ENCODE results near the gene WWTR1.

The WWTR1 gene

DNA sequence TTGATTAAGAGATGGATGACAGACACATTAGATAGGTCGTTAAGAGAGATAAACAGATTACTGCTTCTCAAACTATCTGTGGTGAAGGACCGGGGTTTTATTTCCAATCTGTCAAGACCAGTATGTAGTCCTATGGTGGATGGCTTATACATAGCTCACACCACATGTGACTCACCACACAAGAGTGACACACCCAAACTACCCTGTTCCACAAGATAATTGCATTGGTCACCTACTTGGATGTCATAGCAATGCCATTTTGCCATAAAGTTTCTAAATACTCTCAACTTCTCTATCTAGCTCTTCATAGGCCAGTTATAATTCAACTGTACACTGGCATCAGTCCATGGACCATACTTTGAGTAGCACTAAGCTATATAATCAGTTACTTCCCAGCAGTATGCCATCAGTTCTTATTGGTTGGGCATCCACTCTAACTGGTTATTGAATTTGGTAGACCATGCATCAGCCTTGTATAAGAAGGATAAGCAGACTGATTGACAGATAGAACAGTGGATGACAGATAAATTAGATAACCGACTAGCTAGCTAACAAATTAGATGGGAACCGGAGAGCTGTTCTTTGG lies 11.6 kb downstream of the WWTR1 start:
- Histone ChIP-seq H3K27ac (no peak overlapping the region), H3K36me3 (no peaks in the 10 kb centered on the region)

DNA sequence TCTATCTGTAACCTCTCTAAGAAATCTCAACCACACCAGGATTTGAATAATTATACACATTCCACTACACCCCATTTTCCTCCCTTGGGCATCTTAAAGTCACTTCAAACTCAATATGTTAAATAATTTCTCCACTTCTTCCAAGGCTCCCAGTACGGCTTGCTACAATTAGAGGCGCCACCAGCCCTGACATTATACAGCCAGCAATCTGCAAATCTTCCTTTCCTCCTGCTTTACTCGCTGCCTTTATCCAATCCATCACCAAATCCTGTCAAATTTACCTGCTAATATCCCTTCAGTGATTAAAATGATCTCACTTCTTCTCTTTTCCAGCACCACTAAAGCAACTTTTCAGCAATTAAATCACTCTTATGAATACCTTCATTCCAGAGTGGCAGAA lies 13.9 kb downstream of the WWTR1 start:
- TF ChIP-seq, protein P1, sequence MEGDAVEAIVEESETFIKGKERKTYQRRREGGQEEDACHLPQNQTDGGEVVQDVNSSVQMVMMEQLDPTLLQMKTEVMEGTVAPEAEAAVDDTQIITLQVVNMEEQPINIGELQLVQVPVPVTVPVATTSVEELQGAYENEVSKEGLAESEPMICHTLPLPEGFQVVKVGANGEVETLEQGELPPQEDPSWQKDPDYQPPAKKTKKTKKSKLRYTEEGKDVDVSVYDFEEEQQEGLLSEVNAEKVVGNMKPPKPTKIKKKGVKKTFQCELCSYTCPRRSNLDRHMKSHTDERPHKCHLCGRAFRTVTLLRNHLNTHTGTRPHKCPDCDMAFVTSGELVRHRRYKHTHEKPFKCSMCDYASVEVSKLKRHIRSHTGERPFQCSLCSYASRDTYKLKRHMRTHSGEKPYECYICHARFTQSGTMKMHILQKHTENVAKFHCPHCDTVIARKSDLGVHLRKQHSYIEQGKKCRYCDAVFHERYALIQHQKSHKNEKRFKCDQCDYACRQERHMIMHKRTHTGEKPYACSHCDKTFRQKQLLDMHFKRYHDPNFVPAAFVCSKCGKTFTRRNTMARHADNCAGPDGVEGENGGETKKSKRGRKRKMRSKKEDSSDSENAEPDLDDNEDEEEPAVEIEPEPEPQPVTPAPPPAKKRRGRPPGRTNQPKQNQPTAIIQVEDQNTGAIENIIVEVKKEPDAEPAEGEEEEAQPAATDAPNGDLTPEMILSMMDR (IDR thresholded peaks at IDR 0.05), result no peak
- Histone ChIP-seq H3K36me3 (no peaks in the 10 kb centered on the region), H3K27ac (no peak overlapping the region), H3K4me1 (ENCODE audit: control insufficient read depth in 1 of 2, insufficient read depth in 1 of 2, low read depth in 1 of 2, low read length in 1 of 2) (no peaks in the 10 kb centered on the region), H3K9me3 (no peaks in the 10 kb centered on the region), H3K27me3 (peaks cover 94% of the 10 kb centered on the region), H3K4me3 (ENCODE audit: low read depth in 1 of 2, low read length in 1 of 2) (no peak overlapping the region)

More for the DNA sequence above, 11.6 kb downstream of the WWTR1 start:
- Histone ChIP-seq H3K27me3 (peaks cover 92% of the 10 kb centered on the region), H3K4me1 (ENCODE audit: control insufficient read depth in 1 of 2, insufficient read depth in 1 of 2, low read depth in 1 of 2, low read length in 1 of 2) (no peaks in the 10 kb centered on the region), H3K4me3 (ENCODE audit: low read depth in 1 of 2, low read length in 1 of 2) (no peak overlapping the region), H3K9me3 (no peaks in the 10 kb centered on the region)
- TF ChIP-seq, protein P1 (IDR thresholded peaks at IDR 0.05), result no peak

DNA sequence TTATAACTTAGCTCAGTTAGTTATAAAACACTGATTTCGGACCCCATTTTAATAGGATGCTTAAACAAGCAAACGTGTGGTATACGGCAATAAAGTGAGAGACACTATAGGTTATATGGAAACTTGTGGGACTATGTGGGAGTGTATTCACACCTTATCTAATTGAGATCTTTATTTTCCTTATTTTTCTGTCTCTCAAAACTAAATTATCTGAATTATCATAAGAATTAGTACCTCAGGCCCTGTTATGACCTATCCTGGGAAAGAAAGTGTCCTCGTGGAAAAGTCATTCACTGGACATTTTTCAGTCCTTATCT lies 14.4 kb downstream of the WWTR1 start:
- Histone ChIP-seq H3K27ac (no peak overlapping the region), H3K36me3 (no peaks in the 10 kb centered on the region), H3K4me1 (ENCODE audit: control insufficient read depth in 1 of 2, insufficient read depth in 1 of 2, low read depth in 1 of 2, low read length in 1 of 2) (no peaks in the 10 kb centered on the region), H3K4me3 (ENCODE audit: low read depth in 1 of 2, low read length in 1 of 2) (no peak overlapping the region), H3K27me3 (peaks cover 94% of the 10 kb centered on the region), H3K9me3 (no peaks in the 10 kb centered on the region)
- TF ChIP-seq, protein P1 (IDR thresholded peaks at IDR 0.05), result no peak

DNA sequence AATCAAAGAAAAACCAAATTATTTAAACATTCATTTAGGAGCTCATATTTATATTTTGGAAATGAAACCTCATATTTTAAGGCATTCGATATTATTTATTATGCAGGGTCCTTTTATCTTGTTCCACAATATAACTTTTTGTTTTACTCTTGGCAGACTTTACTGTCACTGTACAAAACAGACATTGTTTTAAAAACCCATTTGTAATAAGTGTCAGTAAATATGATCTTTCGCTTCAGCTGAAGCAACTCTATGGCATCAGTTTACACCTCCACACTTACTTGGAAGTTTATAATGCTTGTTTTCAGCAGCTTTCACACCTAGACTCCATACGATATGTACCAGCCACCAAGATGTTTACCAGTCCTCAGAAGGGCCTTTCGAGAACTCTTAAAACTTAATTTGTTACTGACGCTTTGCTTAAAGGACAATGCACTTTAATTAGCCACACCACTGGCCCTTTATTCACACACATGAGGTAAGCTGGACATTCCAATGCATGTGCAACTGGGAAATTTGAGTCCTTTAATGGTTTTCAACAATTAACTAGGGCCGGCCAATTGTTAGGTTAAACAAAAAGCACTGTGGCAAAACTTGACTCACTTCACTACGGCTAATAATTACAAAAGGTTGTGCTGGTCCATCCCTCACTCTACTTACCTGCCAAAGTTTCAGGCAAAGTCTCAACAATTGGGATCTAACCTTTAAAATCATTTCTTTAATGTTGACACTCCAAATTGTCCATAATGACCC lies 16.7 kb downstream of the WWTR1 start:
- TF ChIP-seq, protein P1 (IDR thresholded peaks at IDR 0.05), result no peak
- no peaks in the 10 kb centered on the region for H3K9me3 ChIP-seq
- no peak overlapping the region for H3K27ac ChIP-seq
- no peak overlapping the region for H3K4me3 ChIP-seq (ENCODE audit: low read depth in 1 of 2, low read length in 1 of 2)
- H3K27me3 ChIP-seq, result peaks cover 91% of the 10 kb centered on the region
- H3K36me3 ChIP-seq, result no peaks in the 10 kb centered on the region
- no peaks in the 10 kb centered on the region for H3K4me1 ChIP-seq (ENCODE audit: control insufficient read depth in 1 of 2, insufficient read depth in 1 of 2, low read depth in 1 of 2, low read length in 1 of 2)

DNA sequence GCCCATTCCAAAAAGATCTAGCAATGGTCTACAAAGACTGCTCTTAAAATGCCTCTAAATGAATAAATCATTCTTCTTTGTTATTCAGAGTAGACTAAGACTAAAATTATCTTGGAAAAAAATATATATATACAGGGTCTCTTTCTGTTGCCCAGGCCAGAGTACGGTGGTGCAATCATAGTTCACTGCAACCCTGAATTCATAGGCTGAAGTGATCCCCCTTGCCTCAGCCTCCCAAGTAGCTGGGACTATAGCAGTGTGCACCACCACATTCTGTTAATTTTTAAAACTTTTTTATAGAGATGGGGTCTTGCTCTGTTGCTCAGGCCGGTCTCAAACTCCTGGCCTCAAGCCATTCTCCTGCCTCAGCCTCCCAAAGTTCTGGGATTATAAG lies 18.7 kb downstream of the WWTR1 start:
- peaks cover 95% of the 10 kb centered on the region for H3K27me3 ChIP-seq
- H3K9me3 ChIP-seq, result no peaks in the 10 kb centered on the region
- TF ChIP-seq, protein P1 (IDR thresholded peaks at IDR 0.05), result no peak
- no peak overlapping the region for H3K4me3 ChIP-seq (ENCODE audit: low read depth in 1 of 2, low read length in 1 of 2)
- H3K4me1 ChIP-seq (ENCODE audit: control insufficient read depth in 1 of 2, insufficient read depth in 1 of 2, low read depth in 1 of 2, low read length in 1 of 2), result no peaks in the 10 kb centered on the region
- H3K27ac ChIP-seq, result no peak overlapping the region
- no peaks in the 10 kb centered on the region for H3K36me3 ChIP-seq
